ENCODE measurements around the gene UBXN2A. TPM values are rescaled to one million over a fixed set of nuclear protein-coding genes. Genes with fewer than 3 reads are reported as not detected.
"Not testable (repeated sequence)": the region's sequence is repeated elsewhere in the genome, so short reads cannot be mapped to it uniquely, and the experiment has no call there.

UBXN2A gene
- total RNA-seq, 4 donors from 2014 or later, result 8.4 to 16.1 (median 13.5) TPM

GRCh38 chr2:24022975-24023575 lies 82.8 kb downstream of the UBXN2A start:
- DNase-seq (ENCODE audit: low spot score) (no peak), ATAC-seq (ENCODE audit: low FRiP score) (no peak)
- no peak for TF ChIP-seq CTCF (IDR thresholded peaks at IDR 0.05)

- TF ChIP-seq CTCF (IDR thresholded peaks at IDR 0.05), result no peak
- DNase-seq (ENCODE audit: low spot score) (no peak), ATAC-seq (ENCODE audit: low FRiP score) (no peak)
Observed at GRCh38 chr2:24024018-24024417, 83.8 kb downstream of the UBXN2A start.

GRCh38 chr2:24024996-24025663 lies 84.9 kb downstream of the UBXN2A start:
- no peak for TF ChIP-seq CTCF (IDR thresholded peaks at IDR 0.05)
- DNase-seq (ENCODE audit: low spot score) (no peak), ATAC-seq (ENCODE audit: low FRiP score) (no peak)

GRCh38 chr2:24026233-24026632 lies 86.0 kb downstream of the UBXN2A start:
- ATAC-seq (ENCODE audit: low FRiP score) (no peak), DNase-seq (ENCODE audit: low spot score) (no peak)
- TF ChIP-seq CTCF (IDR thresholded peaks at IDR 0.05), result no peak

- no peak for DNase-seq (ENCODE audit: low spot score)
- no peak for ATAC-seq (ENCODE audit: low FRiP score)
- no peak for TF ChIP-seq CTCF (IDR thresholded peaks at IDR 0.05)
Observed at GRCh38 chr2:24038786-24039499, 98.7 kb downstream of the UBXN2A start.

GRCh38 chr2:24040511-24040910 lies 100.2 kb downstream of the UBXN2A start:
- DNase-seq (ENCODE audit: low spot score) (no peak), ATAC-seq (ENCODE audit: low FRiP score) (no peak)
- TF ChIP-seq CTCF (IDR thresholded peaks at IDR 0.05), result no peak

GRCh38 chr2:24043133-24043532 lies 102.9 kb downstream of the UBXN2A start:
- not testable (repeated sequence) for DNase-seq (ENCODE audit: low spot score); ATAC-seq (ENCODE audit: low FRiP score)
